ENCODE measurements around the gene C9orf85. TPM values are rescaled to one million over a fixed set of nuclear protein-coding genes. Genes with fewer than 3 reads are reported as not detected.

Gene C9orf85
- total and polyA plus RNA-seq, 2 of the 4 experiments (the other 2 are of a cell fraction) = 4.3 to 8.4 TPM

DNA sequence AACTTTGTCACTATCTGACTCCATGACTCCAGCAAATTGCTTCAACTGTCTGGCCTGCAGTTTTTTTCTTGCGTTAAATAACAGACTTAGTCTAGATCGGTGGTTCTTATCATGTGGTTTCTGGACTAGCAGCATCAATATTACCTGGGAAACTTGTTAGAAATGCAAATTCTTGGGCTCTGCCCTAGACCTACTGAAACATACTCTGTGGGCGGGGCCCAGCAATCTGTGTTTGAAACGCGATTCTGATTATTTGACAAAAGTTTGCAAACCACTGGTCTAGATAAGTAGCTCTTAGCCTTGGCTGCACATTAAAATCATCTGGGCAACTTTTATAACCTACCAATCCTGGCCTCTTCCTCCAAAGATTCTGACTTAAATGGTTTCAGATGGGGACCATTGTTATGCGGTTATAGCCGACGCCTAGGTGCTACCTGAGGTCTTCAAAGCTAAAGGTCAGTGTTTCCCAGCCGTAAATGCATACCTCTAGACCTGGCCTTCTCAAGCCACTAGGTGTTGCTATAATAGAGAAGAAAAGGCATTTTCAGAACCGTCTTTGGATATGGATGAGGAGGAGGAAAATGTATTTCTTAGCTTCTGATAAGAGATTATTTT lies 74.0 kb downstream of the C9orf85 start:
- Histone ChIP-seq H3K18ac (ENCODE audit: low read depth, low read length) (no peak overlapping the region), H3K9ac (ENCODE audit: low read depth, low read length) (no peak overlapping the region), H2BK15ac (ENCODE audit: low read depth, low read length) (no peak overlapping the region), H2AK9ac (replicated peaks; ENCODE audit: low read depth, low read length, poor library complexity) (no peak overlapping the region), H3K23ac (ENCODE audit: low read depth, low read length) (no peak overlapping the region), H3K36me3 (ENCODE audit: control insufficient read depth, insufficient read depth, low read length) (no peaks in the 10 kb centered on the region), H2BK120ac (ENCODE audit: low read depth, low read length) (no peak overlapping the region), H3K14ac (replicated peaks; ENCODE audit: low read depth, low read length) (no peak overlapping the region), H4K91ac (ENCODE audit: insufficient read depth, low read depth, low read length) (no peak overlapping the region), H2AFZ (replicated peaks; ENCODE audit: low read length, poor library complexity) (no peak overlapping the region), H3K4me3 (ENCODE audit: insufficient read depth, low read depth, low read length) (no peak overlapping the region), H2BK5ac (ENCODE audit: low read depth, low read length, poor library complexity, severe bottlenecking) (no peak overlapping the region), H3K4me1 (ENCODE audit: control insufficient read depth, insufficient read depth, low read length) (peaks cover 4% of the 10 kb centered on the region), H2AK5ac (ENCODE audit: low read depth, low read length) (no peak overlapping the region), H3K56ac (ENCODE audit: extremely low read depth, insufficient read depth, low read length) (no peak overlapping the region), H3K27ac (ENCODE audit: insufficient read depth, low read length) (no peak overlapping the region), H4K5ac (ENCODE audit: low read depth, low read length) (no peak overlapping the region), H4K8ac (ENCODE audit: low read depth in 2 of 2, low read length in 2 of 2) (no peak overlapping the region; a peak in 1 of 4 replicates), H3K27me3 (ENCODE audit: control insufficient read depth, insufficient read depth, low read length) (no peaks in the 10 kb centered on the region), H3K79me1 (ENCODE audit: low read depth in 1 of 2, low read length in 2 of 2) (no peaks in the 10 kb centered on the region), H3K9me1 (ENCODE audit: insufficient read depth, low read length) (peaks cover 3% of the 10 kb centered on the region; the same call in 1 of the 2 replicates), H3K4me2 (ENCODE audit: low read depth, low read length) (no peak overlapping the region), H3K9me3 (ENCODE audit: control insufficient read depth, insufficient read depth, low read length) (no peaks in the 10 kb centered on the region), H3K4ac (ENCODE audit: low read depth, low read length) (no peak overlapping the region), H2BK20ac (ENCODE audit: low read depth, low read length) (no peak overlapping the region), H4K20me1 (ENCODE audit: insufficient read depth, low read length) (no peaks in the 10 kb centered on the region)
- intact Hi-C loops (cut with micrococcal nuclease) = loop anchor here (5.0 kb wide), 1 partner anchor 43 kb away; no protein-coding TSS in a partner anchor
- in situ Hi-C loops (cut with MboI; ENCODE audit: low sequenced_read_pairs) = no loop called here
- BruUV-seq (replicated peaks) = TSS peak; percentile 40
- dilution Hi-C loops (cut with HindIII; ENCODE audit: low sequenced_read_pairs, unreplicated experiment) = no loop called here
- no peak for TF ChIP-seq RCOR1 (IDR thresholded peaks at IDR 0.05; ENCODE audit: insufficient replicate concordance, low read length)
- no peak for TF ChIP-seq SMC3 (IDR thresholded peaks at IDR 0.05; ENCODE audit: low read depth, low read length)
- TF ChIP-seq CEBPB (IDR thresholded peaks at IDR 0.05; ENCODE audit: low read depth, low read length) = no peak
- TF ChIP-seq MAFK (IDR thresholded peaks at IDR 0.05; ENCODE audit: low read depth, low read length) = no peak
- no peak for TF ChIP-seq FOS (IDR thresholded peaks at IDR 0.05; ENCODE audit: low read depth, low read length)
- TF ChIP-seq MXI1 (IDR thresholded peaks at IDR 0.05; ENCODE audit: borderline replicate concordance, low read depth, low read length) = no peak
- no peak for TF ChIP-seq CHD1 (IDR thresholded peaks at IDR 0.05; ENCODE audit: low read depth, low read length)
- TF ChIP-seq MAZ (IDR thresholded peaks at IDR 0.05; ENCODE audit: borderline replicate concordance, low read depth, low read length) = no peak
- WGBS, 2 experiments (ENCODE audit: extremely low coverage in 2 of 2, insufficient read length in 1 of 2) = 60% methylated on average over 2 of the region's 10 CpGs; no CpG with 5 or more reads in 1 of the 2 experiments
- CTCF ChIA-PET = interaction anchor here (1.1 to 1.6 kb wide), 3 partner anchors 12 to 60 kb away, joined by 3 to 5 read pairs (median 4); no protein-coding TSS in a partner anchor
- POLR2A ChIA-PET (ENCODE audit: unreplicated experiment) = no interaction called here
- DNase-seq = no peak
- ATAC-seq (ENCODE audit: low read depth) = no peak
